HG03159 (cell line): ENCODE measurements around the gene MAEA.
"Not testable (repeated sequence)": the region's sequence is repeated elsewhere in the genome, so short reads cannot be mapped to it uniquely, and the experiment has no call there.

ENCODE experiments used
- ATAC-seq: cut with Tn5 transposase; IDR thresholded peaks from one replicate; pipeline ENCODE4 v1.9.1; 2021; ENCODE audit warnings: mild to moderate bottlenecking, moderate library complexity; ENCODE audit not compliant: unreplicated experiment

Gene MAEA

GRCh38 chr4:1318488-1319213 is 29.0 kb downstream of the MAEA start:
- no peak for ATAC-seq

- ATAC-seq: no peak
These were observed 31.8 kb downstream of the MAEA start for GRCh38 chr4:1321486-1321885.

DNA sequence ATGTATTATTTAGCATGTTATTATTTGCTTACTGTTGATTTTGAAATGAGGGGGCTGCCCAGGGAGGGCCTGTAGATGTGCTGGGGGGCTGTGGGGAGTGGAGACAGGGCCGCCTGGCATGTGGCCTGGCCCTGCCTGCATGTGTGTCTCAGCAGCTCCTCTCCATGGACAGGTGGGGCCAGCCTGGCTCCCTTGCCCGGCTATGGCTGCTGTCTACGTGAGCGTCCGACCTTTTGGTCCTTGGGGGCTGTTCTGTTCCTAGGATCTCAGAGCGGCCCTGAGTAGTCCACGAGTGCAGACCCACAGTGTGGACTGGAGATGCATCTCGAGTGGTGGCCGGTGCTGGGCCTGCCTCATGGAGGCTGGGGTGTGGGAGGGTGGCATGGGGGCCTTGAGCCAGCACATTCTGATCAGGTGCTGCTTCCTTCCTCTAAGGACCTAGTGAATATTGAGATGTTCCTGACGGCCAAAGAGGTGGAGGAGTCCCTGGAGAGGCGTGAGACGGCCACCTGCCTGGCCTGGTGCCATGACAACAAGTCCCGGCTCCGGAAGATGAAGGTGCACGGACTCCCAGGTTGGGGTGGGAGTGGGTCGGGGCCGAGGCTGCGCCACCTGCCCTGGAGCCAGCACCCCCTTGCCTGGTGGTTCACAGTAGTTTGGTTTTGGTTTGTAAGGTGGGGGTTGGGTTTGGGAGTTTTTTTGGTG is 32.4 kb downstream of the MAEA start:
- no peak for ATAC-seq

GRCh38 chr4:1323280-1323634 is 33.6 kb downstream of the MAEA start:
- no peak for ATAC-seq

DNA sequence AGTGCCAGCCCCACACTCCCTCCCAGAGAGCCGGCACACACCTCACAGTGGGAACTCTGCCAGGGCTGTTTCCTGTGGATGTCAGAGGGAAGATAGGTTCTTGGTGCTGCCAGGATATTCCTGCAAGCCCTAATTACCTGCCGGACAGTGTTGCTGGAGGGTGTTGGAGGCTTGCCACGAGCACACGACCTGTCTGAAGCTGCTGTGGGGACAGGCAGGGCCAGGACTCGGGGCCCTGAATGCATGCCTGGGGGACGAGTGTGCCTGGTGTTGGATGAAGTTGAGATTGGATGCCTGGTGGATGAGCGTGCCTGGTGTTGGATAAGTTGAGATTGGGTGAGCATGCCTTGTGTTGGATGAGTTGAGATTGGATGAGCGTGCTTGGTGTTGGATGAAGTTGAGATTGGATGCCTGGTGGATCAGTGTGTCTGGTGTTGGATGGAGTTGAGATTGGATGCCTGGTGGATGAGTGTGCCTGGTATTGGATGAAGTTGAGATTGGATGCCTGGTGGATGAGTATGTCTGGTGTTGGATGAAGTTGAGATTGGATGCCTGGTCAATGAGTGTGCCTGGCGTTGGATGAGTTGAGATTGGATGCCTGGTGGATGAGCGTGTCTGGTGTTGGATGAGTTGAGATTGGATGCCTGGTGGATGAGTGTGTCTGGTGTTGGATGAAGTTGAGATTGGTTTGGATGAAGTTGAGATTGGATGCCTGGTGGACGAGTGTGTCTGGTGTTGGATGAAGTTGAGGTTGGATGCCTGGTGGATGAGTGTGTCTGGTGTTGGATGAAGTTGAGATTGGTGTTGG is 34.1 kb downstream of the MAEA start:
- ATAC-seq: no peak

DNA sequence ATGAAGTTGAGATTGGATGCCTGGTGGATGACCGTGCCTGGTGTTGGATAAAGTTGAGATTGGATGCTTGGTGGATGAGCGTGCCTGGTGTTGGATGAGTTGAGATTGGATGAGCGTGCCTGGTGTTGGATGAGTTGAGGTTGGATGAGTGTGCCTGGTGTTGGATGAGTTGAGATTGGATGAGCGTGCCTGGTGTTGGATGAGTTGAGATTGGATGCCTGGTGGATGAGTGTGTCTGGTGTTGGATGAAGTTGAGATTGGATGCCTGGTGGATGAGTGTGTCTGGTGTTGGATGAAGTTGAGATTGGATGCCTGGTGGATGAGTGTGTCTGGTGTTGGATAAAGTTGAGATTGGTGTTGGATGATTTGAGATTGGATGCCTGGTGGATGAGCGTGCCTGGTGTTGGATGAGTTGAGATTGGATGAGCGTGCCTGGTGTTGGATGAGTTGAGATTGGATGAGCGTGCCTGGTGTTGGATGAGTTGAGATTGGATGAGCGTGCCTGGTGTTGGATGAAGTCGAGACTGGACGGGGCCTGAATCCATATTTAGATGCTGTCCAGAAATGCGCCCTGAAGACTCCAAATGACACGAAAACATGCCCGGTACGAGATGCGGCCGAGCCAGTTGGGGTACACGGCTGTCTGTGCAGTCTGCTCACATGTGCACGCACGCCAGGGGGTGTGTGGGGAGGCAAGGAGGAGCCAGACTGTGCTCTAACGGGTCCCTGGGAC is 34.9 kb downstream of the MAEA start:
- not testable (repeated sequence) for ATAC-seq

GRCh38 chr4:1325176-1325480 is 35.4 kb downstream of the MAEA start:
- ATAC-seq: no peak

GRCh38 chr4:1325681-1326635 is 36.3 kb downstream of the MAEA start:
- no peak for ATAC-seq

GRCh38 chr4:1326751-1327525 is 37.2 kb downstream of the MAEA start:
- no peak for ATAC-seq

DNA sequence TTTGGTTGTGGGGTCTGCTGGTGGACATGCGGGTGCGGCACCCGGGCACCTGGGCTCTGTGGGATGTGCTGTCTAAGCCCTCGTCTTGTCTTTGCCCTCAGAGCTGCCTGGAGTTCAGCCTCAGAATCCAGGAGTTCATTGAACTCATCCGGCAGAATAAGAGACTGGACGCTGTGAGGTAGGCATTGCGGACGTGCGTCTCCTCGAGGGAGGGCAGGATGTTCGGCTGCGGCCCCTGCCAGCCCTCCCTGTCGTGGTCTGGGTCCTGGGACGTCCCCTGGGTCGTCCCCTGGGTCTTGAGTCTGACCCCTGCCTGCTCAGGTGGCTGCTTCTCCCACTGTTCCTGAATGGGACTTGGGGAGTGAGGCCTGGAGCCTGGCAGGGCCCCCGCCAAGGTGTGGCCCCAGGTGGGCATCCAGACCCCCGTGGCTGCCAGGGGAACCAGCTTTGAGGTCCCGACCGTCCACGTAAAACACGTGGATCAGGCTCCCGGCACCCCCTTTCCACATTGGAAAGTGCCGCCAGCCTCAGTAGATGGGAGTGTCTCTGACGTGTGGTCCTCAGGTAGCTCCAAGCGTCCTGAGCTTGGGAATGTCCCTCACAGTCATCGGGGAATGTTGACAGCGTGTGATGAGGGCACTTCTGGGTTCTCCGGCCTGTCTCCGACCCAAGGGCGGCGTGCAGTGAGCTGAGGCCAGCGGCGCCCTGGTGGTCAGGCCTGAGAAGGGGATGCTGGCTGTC is 38.0 kb downstream of the MAEA start:
- no peak for ATAC-seq

GRCh38 chr4:1328267-1329155 is 38.8 kb downstream of the MAEA start:
- no peak for ATAC-seq

DNA sequence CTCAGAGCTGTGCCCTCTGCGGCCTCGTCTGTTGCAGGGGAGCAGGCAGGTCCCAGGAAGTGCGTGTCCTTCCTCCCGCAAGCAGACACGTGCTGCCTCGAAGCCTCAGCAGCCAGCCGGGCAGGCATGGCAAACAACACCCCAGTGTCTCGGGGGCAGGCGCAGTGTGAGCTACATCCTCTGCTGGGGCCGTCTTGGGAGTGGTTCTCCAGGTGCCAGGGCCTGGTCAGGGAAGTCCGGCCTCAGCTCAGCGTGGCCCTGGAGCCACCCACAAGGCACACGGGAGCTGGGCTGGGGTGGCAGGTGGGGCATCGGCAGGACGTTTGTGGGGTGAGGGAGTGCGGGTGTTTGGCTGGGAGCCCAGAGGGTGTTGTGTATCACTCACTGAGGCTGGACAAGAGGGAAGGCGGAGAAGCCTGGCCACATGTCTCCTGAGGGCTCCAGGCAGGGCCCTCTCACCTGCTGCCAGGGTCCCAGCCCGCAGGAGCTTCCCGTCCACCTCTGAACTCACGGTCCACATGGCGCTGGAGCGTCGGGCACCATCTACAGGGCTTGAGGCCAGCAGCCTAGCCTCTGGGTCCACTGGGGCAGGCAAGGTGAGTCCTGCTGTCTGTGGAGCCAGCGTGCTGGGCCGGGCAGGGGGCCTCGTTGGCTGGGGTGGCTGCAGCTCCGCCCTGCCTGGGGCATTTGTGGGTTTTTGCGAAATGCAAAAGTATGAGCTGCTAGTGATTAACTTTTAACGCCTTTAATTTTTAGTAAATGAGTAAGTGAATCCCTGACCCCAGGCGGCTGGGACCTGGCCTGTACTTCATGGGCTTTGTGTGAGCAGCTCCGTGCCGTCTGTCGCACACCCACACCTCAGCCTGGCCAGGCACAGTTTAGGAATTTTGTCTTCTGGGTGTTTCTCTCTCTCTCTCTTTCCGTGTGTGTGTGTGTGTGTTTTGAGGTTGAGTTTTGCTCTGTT is 40.0 kb downstream of the MAEA start:
- ATAC-seq: no peak

DNA sequence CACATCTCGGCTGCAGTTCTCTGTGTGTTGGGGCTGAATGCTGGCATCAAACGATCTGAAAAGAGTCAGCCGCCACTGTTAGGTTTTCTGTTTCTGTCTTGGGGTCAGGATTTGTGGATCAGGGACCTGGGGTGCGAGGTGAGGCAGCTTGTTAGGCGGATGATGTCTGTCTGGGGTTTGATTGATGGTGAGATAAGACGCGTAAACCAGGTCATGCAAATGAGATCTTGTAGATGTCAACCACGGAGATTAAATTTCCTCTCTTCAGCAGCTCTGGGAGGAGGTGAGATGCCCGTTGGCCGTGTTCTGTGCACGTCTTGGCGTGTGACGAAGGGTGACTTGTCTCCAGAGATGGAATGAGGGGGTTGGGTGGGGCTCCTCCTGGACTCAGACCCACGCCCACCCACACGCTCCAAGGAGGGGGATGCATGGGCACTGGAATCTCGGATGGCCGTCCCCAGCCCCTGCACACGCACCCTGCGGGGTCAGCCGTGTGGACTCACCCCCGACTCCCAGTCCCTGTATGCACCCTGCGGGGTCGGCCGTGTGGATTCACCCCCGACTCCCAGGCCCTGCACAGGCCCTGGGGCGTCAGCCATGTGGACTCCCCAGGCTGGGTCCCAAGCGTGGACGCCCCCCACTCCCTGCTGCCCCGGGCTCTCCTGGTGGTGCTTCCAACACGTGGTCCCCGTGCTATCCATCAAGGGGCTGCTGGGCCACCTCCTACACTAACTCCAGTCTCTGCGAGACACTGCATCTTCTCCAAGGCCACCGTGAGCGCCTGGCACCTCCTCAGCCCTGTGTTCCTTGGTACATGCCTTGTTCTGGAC is 41.3 kb downstream of the MAEA start:
- ATAC-seq: no peak

DNA sequence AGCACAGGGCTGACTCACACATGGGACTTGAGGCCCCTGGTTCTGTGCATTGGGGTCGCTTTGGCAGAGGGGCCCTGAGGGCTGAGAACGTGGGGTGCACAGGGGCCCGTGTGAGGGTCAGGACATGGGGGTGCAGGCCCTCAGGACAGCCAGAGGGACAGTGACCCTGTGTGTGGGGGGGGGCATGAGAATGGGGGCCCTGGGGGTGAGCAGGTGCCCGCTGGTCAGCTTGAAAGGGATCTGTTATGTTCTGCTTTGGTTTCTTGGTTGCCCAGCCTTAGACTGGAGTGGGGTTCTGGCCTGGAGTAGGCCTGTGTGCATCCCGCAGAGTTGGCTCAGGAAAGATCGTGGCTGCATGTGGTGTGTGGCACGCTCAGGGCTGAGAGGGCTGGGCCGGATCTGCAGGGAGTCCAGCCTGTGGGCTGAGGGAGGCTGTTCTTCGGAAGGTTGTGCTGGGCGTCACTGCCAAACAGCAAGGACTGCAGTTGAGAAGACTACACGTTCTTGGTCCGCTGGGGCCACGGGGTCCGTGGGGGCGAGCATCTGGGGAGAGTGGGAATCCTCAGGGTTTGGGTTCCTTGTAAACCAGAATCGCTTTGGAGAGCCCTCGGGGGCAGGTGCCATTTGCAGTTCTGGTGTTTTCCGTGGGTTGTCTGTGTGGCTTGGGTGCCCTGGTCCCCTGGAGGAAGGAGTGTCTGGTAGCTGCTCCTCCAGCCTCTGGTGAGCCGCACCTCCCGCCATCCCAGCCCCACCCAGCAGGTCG is 42.1 kb downstream of the MAEA start:
- no peak for ATAC-seq

DNA sequence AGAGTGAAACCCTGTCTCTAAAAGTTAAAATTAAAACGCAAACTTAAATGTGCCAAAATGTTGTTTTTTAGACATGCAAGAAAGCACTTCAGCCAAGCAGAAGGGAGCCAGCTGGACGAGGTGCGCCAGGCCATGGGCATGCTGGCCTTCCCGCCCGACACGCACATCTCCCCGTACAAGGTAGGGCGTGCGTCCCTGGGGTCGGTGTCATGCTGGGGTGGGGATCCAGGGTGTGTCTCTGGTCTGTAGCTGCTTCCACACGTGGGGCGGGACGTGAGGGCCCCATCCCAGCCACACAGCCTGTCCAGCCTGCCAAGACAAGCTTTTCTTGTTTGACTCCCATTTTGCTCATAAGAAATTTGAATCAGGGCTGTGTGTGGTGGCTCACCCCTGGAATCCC is 43.0 kb downstream of the MAEA start:
- ATAC-seq: no peak
